Measurements from ENCODE around the gene KCNC4. TPM values are rescaled to one million over a fixed set of nuclear protein-coding genes. Genes with fewer than 3 reads are reported as not detected.

KCNC4 gene
- 10 to 100 TPM in 4 of 10 donors, 1 to 10 TPM in 6; 2.6 to 13.8 (median 6.1) TPM for total RNA-seq
- polyA plus RNA-seq, result 1 to 10 TPM; 2.2 to 3.0 TPM
- long read RNA-seq, donor 1, full-length matches to known transcripts, result 6 of 8 reads
- long read RNA-seq, donor 1, partial matches to known transcripts, result 1 of 8 reads
- long read RNA-seq, donor 1, other reads (novel, unspliced or antisense), result 1 of 8 reads
- long read RNA-seq, donor 2, full-length matches to known transcripts, result 5 of 12 reads
- long read RNA-seq, donor 2, partial matches to known transcripts, result 1 of 12 reads
- long read RNA-seq, donor 2, other reads (novel, unspliced or antisense), result 6 of 12 reads
- long read RNA-seq, donor 3, partial matches to known transcripts, result 1 of 2 reads
- long read RNA-seq, donor 3, other reads (novel, unspliced or antisense), result 1 of 2 reads

DNA sequence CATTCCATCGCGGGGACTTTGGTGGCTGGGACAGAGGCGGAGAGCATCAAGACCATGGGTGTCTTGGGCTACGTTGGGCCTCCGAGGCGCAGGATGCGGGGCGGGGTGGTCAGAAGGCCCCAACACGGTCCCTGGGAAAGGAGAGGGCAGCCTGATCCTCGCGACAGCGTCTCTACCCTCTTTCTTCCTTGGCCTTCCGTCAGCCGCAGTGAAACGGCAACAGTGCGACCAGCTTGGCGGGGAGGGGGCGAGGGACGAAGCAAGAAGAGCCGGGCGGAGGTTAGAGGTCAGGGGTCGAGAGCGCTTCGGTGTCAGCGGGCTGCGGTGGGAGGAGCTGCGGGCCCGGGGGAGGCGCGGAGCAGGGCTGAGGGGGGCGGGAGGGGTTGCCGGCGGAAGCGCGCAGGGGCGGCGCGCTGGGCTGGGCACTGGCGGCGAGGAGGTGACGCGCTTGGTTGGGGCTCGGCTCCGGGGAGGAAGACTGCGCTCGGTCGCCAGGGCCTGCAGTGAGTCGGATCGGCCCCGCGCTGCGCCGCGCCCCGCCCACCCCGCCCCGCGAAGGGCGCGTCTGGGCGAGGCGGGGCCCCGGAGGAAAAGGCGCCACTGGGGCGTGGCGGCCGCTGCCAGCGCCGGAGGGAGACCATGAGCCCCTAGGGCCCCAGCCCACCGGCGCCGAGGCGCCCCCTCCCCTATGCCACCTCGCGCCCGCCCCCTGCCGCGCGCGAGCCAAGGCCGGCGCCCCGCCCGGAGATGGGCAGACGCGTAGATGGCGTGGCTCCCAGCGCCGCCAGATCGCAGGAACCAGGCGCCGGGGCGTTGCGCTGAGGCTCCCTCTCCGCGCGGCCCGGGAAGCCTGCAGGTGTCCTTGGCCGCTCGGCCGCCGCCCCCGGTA lies at the start of gene KCNC4:
Gene KCNC4, plus strand, starts transcription at position 600 of the 889 bp plus-strand sequence. CDS start 1,186 bp downstream, outside the sequence.
- Histone ChIP-seq H3K27me3 (peaks cover 0 to 24% (median 0%) of the 10 kb centered on the region in 7 donors), H3K27ac (peak within 1 kb of the TSS; percentile 62 to 94 (median 90)), H3K9me3 (no peaks in the 10 kb centered on the region), H3K36me3 (no peaks in the 10 kb centered on the region), H3K4me1 (peaks cover 4 to 54% (median 39%) of the 10 kb centered on the region in 9 donors), H3K4me3 (peak within 1 kb of the TSS; percentile 51 to 95 (median 74))
- DNase-seq (peak; percentile 91), ATAC-seq (peak; percentile 89 to 93 (median 92))
- intact Hi-C loops (cut with DNase I), result loop anchor here in 9 of 10 donors (2.0 to 10.0 kb wide), 11 partner anchors 47 to 287 kb away; partner anchors contain the start of gene LAMTOR5 (in 2 of the 9)
- TF ChIP-seq, protein P1, sequence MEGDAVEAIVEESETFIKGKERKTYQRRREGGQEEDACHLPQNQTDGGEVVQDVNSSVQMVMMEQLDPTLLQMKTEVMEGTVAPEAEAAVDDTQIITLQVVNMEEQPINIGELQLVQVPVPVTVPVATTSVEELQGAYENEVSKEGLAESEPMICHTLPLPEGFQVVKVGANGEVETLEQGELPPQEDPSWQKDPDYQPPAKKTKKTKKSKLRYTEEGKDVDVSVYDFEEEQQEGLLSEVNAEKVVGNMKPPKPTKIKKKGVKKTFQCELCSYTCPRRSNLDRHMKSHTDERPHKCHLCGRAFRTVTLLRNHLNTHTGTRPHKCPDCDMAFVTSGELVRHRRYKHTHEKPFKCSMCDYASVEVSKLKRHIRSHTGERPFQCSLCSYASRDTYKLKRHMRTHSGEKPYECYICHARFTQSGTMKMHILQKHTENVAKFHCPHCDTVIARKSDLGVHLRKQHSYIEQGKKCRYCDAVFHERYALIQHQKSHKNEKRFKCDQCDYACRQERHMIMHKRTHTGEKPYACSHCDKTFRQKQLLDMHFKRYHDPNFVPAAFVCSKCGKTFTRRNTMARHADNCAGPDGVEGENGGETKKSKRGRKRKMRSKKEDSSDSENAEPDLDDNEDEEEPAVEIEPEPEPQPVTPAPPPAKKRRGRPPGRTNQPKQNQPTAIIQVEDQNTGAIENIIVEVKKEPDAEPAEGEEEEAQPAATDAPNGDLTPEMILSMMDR (IDR thresholded peaks at IDR 0.05), result peak in 2 of 9 donors; percentile 13 to 24
- WGBS, 2 donors, result 3 to 4% methylated on average over 43 to 103 of the region's 103 CpGs

DNA sequence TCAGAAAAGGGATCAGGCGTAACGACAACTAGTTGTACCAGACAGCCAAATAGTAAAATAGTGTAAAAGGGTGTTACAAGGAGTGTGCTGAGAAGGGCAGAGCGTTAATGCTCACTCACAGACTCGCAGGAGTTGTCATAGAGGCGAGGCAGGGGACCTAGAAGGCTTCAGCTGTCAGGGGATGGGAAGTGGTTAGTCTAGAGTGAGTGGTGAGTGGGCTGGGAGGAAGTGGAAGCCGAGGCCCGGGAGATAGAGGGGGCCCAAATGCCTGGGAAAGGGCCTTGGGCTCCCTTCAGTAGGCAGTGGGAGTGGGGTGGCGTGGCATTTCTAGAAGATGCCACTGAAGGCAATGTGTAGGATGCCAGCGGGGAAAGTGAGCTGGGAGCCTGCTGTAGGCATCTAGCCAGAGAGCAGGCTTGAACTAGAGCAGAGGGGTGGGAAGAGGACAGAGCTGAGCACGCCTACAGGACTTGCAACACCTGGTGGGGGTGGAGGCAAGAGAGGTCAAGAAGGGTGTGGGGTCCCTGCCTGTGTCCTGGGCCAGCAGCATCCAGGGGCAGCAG lies 49.5 kb upstream of the KCNC4 start:
- ATAC-seq, result no peak
- Histone ChIP-seq H3K4me1 (peaks cover 0 to 10% (median 0%) of the 10 kb centered on the region in 9 donors), H3K4me3 (no peak overlapping the region), H3K9me3 (no peaks in the 10 kb centered on the region), H3K27me3 (peaks cover 0 to 19% (median 15%) of the 10 kb centered on the region in 7 donors), H3K36me3 (no peaks in the 10 kb centered on the region), H3K27ac (no peak overlapping the region)
- no peak for DNase-seq
- intact Hi-C loops (cut with DNase I), result no loop called here
- WGBS, 2 donors, result 60 to 63% methylated on average over 10 of the region's 10 CpGs
- TF ChIP-seq, protein P1 (IDR thresholded peaks at IDR 0.05), result no peak

DNA sequence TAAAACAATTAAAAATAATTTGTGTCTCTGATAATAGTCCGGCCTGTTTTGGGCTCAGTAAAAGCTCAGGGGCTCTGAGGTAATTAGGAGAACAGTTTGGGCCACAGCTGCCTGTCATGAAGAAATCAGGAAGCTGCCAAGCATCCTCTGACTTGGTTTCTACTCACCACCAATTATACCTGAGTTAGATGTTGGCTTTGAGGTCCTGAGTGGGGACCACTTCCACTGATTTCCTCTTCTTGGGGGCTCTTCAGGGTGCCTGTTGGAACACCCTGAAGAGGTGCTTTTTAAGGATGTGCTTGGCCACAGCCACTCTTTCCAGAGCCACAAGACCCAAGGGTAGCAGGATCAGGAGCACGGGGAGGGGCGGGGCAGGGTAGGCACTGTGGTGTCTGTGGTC lies 48.9 kb upstream of the KCNC4 start:
- Histone ChIP-seq H3K4me3 (no peak overlapping the region), H3K9me3 (no peaks in the 10 kb centered on the region), H3K36me3 (no peaks in the 10 kb centered on the region), H3K27me3 (peaks cover 0 to 19% (median 13%) of the 10 kb centered on the region in 7 donors), H3K27ac (no peak overlapping the region), H3K4me1 (peaks cover 0 to 10% (median 0%) of the 10 kb centered on the region in 9 donors)
- intact Hi-C loops (cut with DNase I), result no loop called here
- WGBS, 2 donors, result 85 to 96% methylated on average over 3 of the region's 3 CpGs
- no peak for DNase-seq
- ATAC-seq, result no peak
- TF ChIP-seq, protein P1 (IDR thresholded peaks at IDR 0.05), result no peak

DNA sequence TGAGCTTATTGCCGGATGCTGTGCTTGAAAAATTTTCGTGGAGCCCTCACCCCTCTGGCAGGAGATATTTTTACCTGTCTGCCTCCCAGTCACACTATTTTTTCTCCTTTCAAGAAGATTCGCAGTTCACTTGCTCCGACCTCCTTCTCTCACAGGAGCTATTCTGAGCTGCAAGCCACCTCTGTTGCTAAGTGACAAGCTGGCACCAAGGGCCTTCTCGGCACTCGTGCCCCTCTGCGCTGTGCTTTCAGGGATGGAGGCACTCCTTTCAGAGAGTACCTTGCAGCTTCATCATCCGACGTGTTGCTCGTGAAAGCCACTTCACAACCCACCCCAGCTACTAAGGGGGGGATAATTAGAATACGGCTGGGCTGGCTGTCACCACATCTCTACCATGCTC lies 48.3 kb upstream of the KCNC4 start:
- H3K4me1 ChIP-seq, result peaks cover 0 to 10% (median 0%) of the 10 kb centered on the region in 9 donors
- DNase-seq, result no peak
- ATAC-seq, result no peak
- 77 to 84% methylated on average over 11 of the region's 11 CpGs for WGBS, 2 donors
- peaks cover 0 to 16% (median 9%) of the 10 kb centered on the region in 7 donors for H3K27me3 ChIP-seq
- intact Hi-C loops (cut with DNase I), result no loop called here
- no peaks in the 10 kb centered on the region for H3K36me3 ChIP-seq
- no peak overlapping the region for H3K27ac ChIP-seq
- H3K9me3 ChIP-seq, result no peaks in the 10 kb centered on the region
- TF ChIP-seq, protein P1 (IDR thresholded peaks at IDR 0.05), result no peak
- H3K4me3 ChIP-seq, result no peak overlapping the region
